ENCODE data around the gene AACS. TPM values are rescaled to one million over a fixed set of nuclear protein-coding genes. Genes with fewer than 3 reads are reported as not detected.

Gene AACS
- polyA plus RNA-seq, 1 donor (not counting 4 experiments of a cell fraction or from before 2014, with no cell fraction given): 27.0 TPM

DNA sequence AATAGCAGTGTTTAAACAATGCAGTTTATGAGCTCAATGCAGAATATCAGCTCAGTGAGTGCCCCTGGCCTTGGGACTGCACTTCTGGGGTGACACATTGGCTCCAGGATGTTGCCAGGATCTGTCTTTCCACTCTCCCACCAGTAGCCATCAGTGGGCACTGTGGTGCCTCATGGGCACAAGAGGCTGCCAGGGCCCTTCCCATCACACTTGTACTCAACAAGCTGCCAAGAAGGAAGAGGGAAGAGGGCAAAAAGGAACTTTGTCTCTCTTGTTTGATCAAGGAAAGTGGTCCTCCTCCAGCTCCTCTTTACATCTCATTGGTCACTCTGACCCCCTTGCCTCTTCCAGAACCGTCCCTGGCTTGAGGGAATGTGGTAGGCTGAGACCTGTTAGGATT, 115.9 kb downstream of the AACS start:
- no peak for TF ChIP-seq CTCF (optimal IDR thresholded peaks at IDR 0.05 in 1 of 3, IDR thresholded peaks at IDR 0.05 in 1 of 3, conservative IDR thresholded peaks at IDR 0.05 in 1 of 3; ENCODE audit: extremely low read depth in 1 of 3, insufficient read depth in 2 of 3, low read length in 3 of 3)
- TF ChIP-seq EZH2 (IDR thresholded peaks at IDR 0.05; ENCODE audit: low read length): no peak
- Histone ChIP-seq H3K9me3 (ENCODE audit: control insufficient read depth, low read depth, low read length) (no peaks in the 10 kb centered on the region), H3K4me1 (ENCODE audit: control insufficient read depth, extremely low read depth, insufficient read depth, low read length) (peaks cover 3% of the 10 kb centered on the region), H3K4me2 (ENCODE audit: control insufficient read depth, extremely low read depth, insufficient read depth, low read depth, low read length) (no peak overlapping the region), H4K20me1 (ENCODE audit: control insufficient read depth, extremely low read depth, insufficient read depth, low read length) (no peaks in the 10 kb centered on the region), H3K79me2 (ENCODE audit: control insufficient read depth, insufficient read depth, low read length) (no peaks in the 10 kb centered on the region), H3K9ac (ENCODE audit: control insufficient read depth, extremely low read depth, insufficient read depth, low read length) (no peak overlapping the region), H3K27me3 (ENCODE audit: control insufficient read depth, extremely low read depth, insufficient read depth, low read length) (peaks cover 27% of the 10 kb centered on the region), H3K36me3 (ENCODE audit: control insufficient read depth in 2 of 2, extremely low read depth in 1 of 2, insufficient read depth in 2 of 2, low read length in 2 of 2) (no peaks in the 10 kb centered on the region), H3K4me3 (ENCODE audit: control insufficient read depth in 2 of 3, extremely low read depth in 1 of 3, insufficient read depth in 2 of 3, low read depth in 1 of 3, low read length in 3 of 3) (no peak overlapping the region), H3K9me1 (ENCODE audit: control insufficient read depth, extremely low read depth, insufficient read depth, low read length) (no peaks in the 10 kb centered on the region), H3K27ac (ENCODE audit: control insufficient read depth, insufficient read depth, low read length) (no peak overlapping the region), H2AFZ (ENCODE audit: control insufficient read depth, low read length) (no peak overlapping the region)
- no peak for DNase-seq (ENCODE audit: low read depth, low spot score)
- FAIRE-seq: no peak
- dilution Hi-C loops (cut with MboI; ENCODE audit: extremely low pct_ligation_motif_present, low sequenced_read_pairs): no loop called here

GRCh38 chr12:125183187-125184067, 118.2 kb downstream of the AACS start:
- TF ChIP-seq EZH2 (IDR thresholded peaks at IDR 0.05; ENCODE audit: low read length) (no peak), CTCF (optimal IDR thresholded peaks at IDR 0.05 in 1 of 3, IDR thresholded peaks at IDR 0.05 in 1 of 3, conservative IDR thresholded peaks at IDR 0.05 in 1 of 3; ENCODE audit: extremely low read depth in 1 of 3, insufficient read depth in 2 of 3, low read length in 3 of 3) (peak; percentile 92 to 99 (median 98))
- peak overlapping the region; percentile 54 for H3K4me2 ChIP-seq (ENCODE audit: control insufficient read depth, extremely low read depth, insufficient read depth, low read depth, low read length)
- H3K27me3 ChIP-seq (ENCODE audit: control insufficient read depth, extremely low read depth, insufficient read depth, low read length): peaks cover 44% of the 10 kb centered on the region

More at GRCh38 chr12:125183187-125184067, 118.2 kb downstream of the AACS start:
- Histone ChIP-seq H2AFZ (ENCODE audit: control insufficient read depth, low read length) (no peak overlapping the region), H3K9me3 (ENCODE audit: control insufficient read depth, low read depth, low read length) (no peaks in the 10 kb centered on the region), H3K36me3 (ENCODE audit: control insufficient read depth in 2 of 2, extremely low read depth in 1 of 2, insufficient read depth in 2 of 2, low read length in 2 of 2) (no peaks in the 10 kb centered on the region), H3K27ac (ENCODE audit: control insufficient read depth, insufficient read depth, low read length) (no peak overlapping the region), H3K9me1 (ENCODE audit: control insufficient read depth, extremely low read depth, insufficient read depth, low read length) (no peaks in the 10 kb centered on the region), H3K4me1 (ENCODE audit: control insufficient read depth, extremely low read depth, insufficient read depth, low read length) (peaks cover 5% of the 10 kb centered on the region), H3K9ac (ENCODE audit: control insufficient read depth, extremely low read depth, insufficient read depth, low read length) (no peak overlapping the region), H4K20me1 (ENCODE audit: control insufficient read depth, extremely low read depth, insufficient read depth, low read length) (no peaks in the 10 kb centered on the region), H3K79me2 (ENCODE audit: control insufficient read depth, insufficient read depth, low read length) (no peaks in the 10 kb centered on the region), H3K4me3 (ENCODE audit: control insufficient read depth in 2 of 3, extremely low read depth in 1 of 3, insufficient read depth in 2 of 3, low read depth in 1 of 3, low read length in 3 of 3) (no peak overlapping the region)
- dilution Hi-C loops (cut with MboI; ENCODE audit: extremely low pct_ligation_motif_present, low sequenced_read_pairs): no loop called here
- FAIRE-seq (no peak), DNase-seq (ENCODE audit: low read depth, low spot score) (no peak)
